ENCODE measurements around the gene NFRKB.
"Not testable (repeated sequence)": the region's sequence is repeated elsewhere in the genome, so short reads cannot be mapped to it uniquely, and the experiment has no call there.

The NFRKB gene

GRCh38 chr11:129871914-129872313 lies 23.5 kb downstream of the NFRKB start:
- no peaks in the 10 kb centered on the region for H3K4me1 ChIP-seq (ENCODE audit: insufficient read depth, low read length)

GRCh38 chr11:129868626-129869025 lies 26.8 kb downstream of the NFRKB start:
- H3K4me1 ChIP-seq (ENCODE audit: insufficient read depth, low read length); H3K9me3 ChIP-seq (ENCODE audit: control insufficient read depth, insufficient read depth, low read length); H3K9ac ChIP-seq (ENCODE audit: low read depth, low read length): not testable (repeated sequence)
- H3K36me3 ChIP-seq (ENCODE audit: insufficient read depth, low read length), result peaks cover 42% of the 10 kb centered on the region

More at GRCh38 chr11:129871914-129872313, 23.5 kb downstream of the NFRKB start:
- Histone ChIP-seq H3K9ac (ENCODE audit: low read depth, low read length) (no peak overlapping the region), H3K9me3 (ENCODE audit: control insufficient read depth, insufficient read depth, low read length) (no peaks in the 10 kb centered on the region), H3K36me3 (ENCODE audit: insufficient read depth, low read length) (peaks cover 33% of the 10 kb centered on the region)

- Histone ChIP-seq H3K9me3 (ENCODE audit: control insufficient read depth, insufficient read depth, low read length) (no peaks in the 10 kb centered on the region), H3K9ac (ENCODE audit: low read depth, low read length) (no peak overlapping the region), H3K36me3 (ENCODE audit: insufficient read depth, low read length) (peaks cover 41% of the 10 kb centered on the region), H3K4me1 (ENCODE audit: insufficient read depth, low read length) (peaks cover 5% of the 10 kb centered on the region; the same call in 1 of the 2 replicates)
Measured at GRCh38 chr11:129866311-129866710, 29.1 kb downstream of the NFRKB start.

- Histone ChIP-seq H3K4me1 (ENCODE audit: insufficient read depth, low read length) (peaks cover 5% of the 10 kb centered on the region; the same call in 1 of the 2 replicates), H3K36me3 (ENCODE audit: insufficient read depth, low read length) (peaks cover 41% of the 10 kb centered on the region), H3K9ac (ENCODE audit: low read depth, low read length) (no peak overlapping the region), H3K9me3 (ENCODE audit: control insufficient read depth, insufficient read depth, low read length) (no peaks in the 10 kb centered on the region)
Measured at GRCh38 chr11:129865701-129866100, 29.7 kb downstream of the NFRKB start.

GRCh38 chr11:129864811-129865210 lies 30.6 kb downstream of the NFRKB start:
- Histone ChIP-seq H3K36me3 (ENCODE audit: insufficient read depth, low read length) (peaks cover 41% of the 10 kb centered on the region), H3K4me1 (ENCODE audit: insufficient read depth, low read length) (peaks cover 5% of the 10 kb centered on the region; the same call in 1 of the 2 replicates), H3K9me3 (ENCODE audit: control insufficient read depth, insufficient read depth, low read length) (no peaks in the 10 kb centered on the region)

GRCh38 chr11:129861702-129862522 lies 33.5 kb downstream of the NFRKB start:
- no peak overlapping the region for H3K9ac ChIP-seq (ENCODE audit: low read depth, low read length)
- H3K9me3 ChIP-seq (ENCODE audit: control insufficient read depth, insufficient read depth, low read length), result no peaks in the 10 kb centered on the region
- peaks cover 25% of the 10 kb centered on the region for H3K36me3 ChIP-seq (ENCODE audit: insufficient read depth, low read length)
- H3K4me1 ChIP-seq (ENCODE audit: insufficient read depth, low read length), result peaks cover 5% of the 10 kb centered on the region; the same call in 1 of the 2 replicates

More at GRCh38 chr11:129864811-129865210, 30.6 kb downstream of the NFRKB start:
- no peak overlapping the region for H3K9ac ChIP-seq (ENCODE audit: low read depth, low read length)

GRCh38 chr11:129856036-129856435 lies 39.3 kb downstream of the NFRKB start:
- Histone ChIP-seq H3K36me3 (ENCODE audit: insufficient read depth, low read length) (no peaks in the 10 kb centered on the region; the same call in 1 of the 2 replicates), H3K9me3 (ENCODE audit: control insufficient read depth, insufficient read depth, low read length) (no peaks in the 10 kb centered on the region), H3K4me1 (ENCODE audit: insufficient read depth, low read length) (peaks cover 6% of the 10 kb centered on the region; the same call in 1 of the 2 replicates), H3K9ac (ENCODE audit: low read depth, low read length) (no peak overlapping the region)

GRCh38 chr11:129855086-129855485 lies 40.3 kb downstream of the NFRKB start:
- no peak overlapping the region for H3K9ac ChIP-seq (ENCODE audit: low read depth, low read length)
- H3K4me1 ChIP-seq (ENCODE audit: insufficient read depth, low read length), result peaks cover 6% of the 10 kb centered on the region; the same call in 1 of the 2 replicates
- H3K9me3 ChIP-seq (ENCODE audit: control insufficient read depth, insufficient read depth, low read length), result no peaks in the 10 kb centered on the region
- H3K36me3 ChIP-seq (ENCODE audit: insufficient read depth, low read length), result no peaks in the 10 kb centered on the region; the same call in 1 of the 2 replicates

GRCh38 chr11:129854232-129854805 lies 41.1 kb downstream of the NFRKB start:
- Histone ChIP-seq H3K36me3 (ENCODE audit: insufficient read depth, low read length) (no peaks in the 10 kb centered on the region; the same call in 1 of the 2 replicates), H3K9ac (ENCODE audit: low read depth, low read length) (no peak overlapping the region), H3K4me1 (ENCODE audit: insufficient read depth, low read length) (peaks cover 6% of the 10 kb centered on the region; the same call in 1 of the 2 replicates), H3K9me3 (ENCODE audit: control insufficient read depth, insufficient read depth, low read length) (no peaks in the 10 kb centered on the region)

- Histone ChIP-seq H3K36me3 (ENCODE audit: insufficient read depth, low read length) (no peaks in the 10 kb centered on the region; the same call in 1 of the 2 replicates), H3K9me3 (ENCODE audit: control insufficient read depth, insufficient read depth, low read length) (no peaks in the 10 kb centered on the region), H3K4me1 (ENCODE audit: insufficient read depth, low read length) (peaks cover 6% of the 10 kb centered on the region; the same call in 1 of the 2 replicates), H3K9ac (ENCODE audit: low read depth, low read length) (no peak overlapping the region)
Measured at GRCh38 chr11:129853518-129854231, 41.7 kb downstream of the NFRKB start.

- Histone ChIP-seq H3K9me3 (ENCODE audit: control insufficient read depth, insufficient read depth, low read length) (no peaks in the 10 kb centered on the region), H3K4me1 (ENCODE audit: insufficient read depth, low read length) (peaks cover 6% of the 10 kb centered on the region; the same call in 1 of the 2 replicates), H3K36me3 (ENCODE audit: insufficient read depth, low read length) (no peaks in the 10 kb centered on the region; the same call in 1 of the 2 replicates), H3K9ac (ENCODE audit: low read depth, low read length) (no peak overlapping the region)
Measured at GRCh38 chr11:129852125-129852740, 43.1 kb downstream of the NFRKB start.

GRCh38 chr11:129849447-129850130 lies 45.8 kb downstream of the NFRKB start:
- H3K4me1 ChIP-seq (ENCODE audit: insufficient read depth, low read length), result peaks cover 6% of the 10 kb centered on the region; the same call in 1 of the 2 replicates
- H3K9me3 ChIP-seq (ENCODE audit: control insufficient read depth, insufficient read depth, low read length), result no peaks in the 10 kb centered on the region
- no peaks in the 10 kb centered on the region; the same call in 1 of the 2 replicates for H3K36me3 ChIP-seq (ENCODE audit: insufficient read depth, low read length)
- H3K9ac ChIP-seq (ENCODE audit: low read depth, low read length), result no peak overlapping the region

GRCh38 chr11:129847361-129847760 lies 48.0 kb downstream of the NFRKB start:
- H3K4me1 ChIP-seq (ENCODE audit: insufficient read depth, low read length); H3K9ac ChIP-seq (ENCODE audit: low read depth, low read length); H3K36me3 ChIP-seq (ENCODE audit: insufficient read depth, low read length); H3K9me3 ChIP-seq (ENCODE audit: control insufficient read depth, insufficient read depth, low read length): not testable (repeated sequence)

Data from ES-I3 (cell line).